AG04449 (cell line): Measurements from ENCODE around the gene PROS1.

Experiments used
- CTCF ChIA-PET: fragments of 350-600 bp; formaldehyde crosslinking; extraction: SDS; loops from one replicate; lab custom pipeline; 2021; ENCODE audit warnings: antibody characterized with exemption; lab: Yijun Ruan, JAX
- POLR2A ChIA-PET: fragments of 400-600, 350-600 bp; formaldehyde crosslinking; extraction: SDS; loops from one replicate; lab custom pipeline; 2020; ENCODE audit warnings: antibody characterized with exemption, inconsistent platforms; lab: Yijun Ruan, JAX
- DNase-seq: peaks from one replicate; pipeline ENCODE4 v3.0.0-alpha.2; 2010; ENCODE audit warnings: low read depth, low spot score
- H3K4me3 ChIP-seq: 2 replicates; pipeline ENCODE4 v1.5.1; 2011; ENCODE audit warnings: low read depth, mild to moderate bottlenecking, control low read depth, low read length
- CTCF ChIP-seq: IDR thresholded peaks from one replicate; pipeline ENCODE4 v1.5.1; 2011; ENCODE audit warnings: mild to moderate bottlenecking, moderate library complexity, low read length, control low read depth, inconsistent platforms; ENCODE audit not compliant: insufficient read depth; ENCODE audit errors: missing control alignments

Gene PROS1

DNA sequence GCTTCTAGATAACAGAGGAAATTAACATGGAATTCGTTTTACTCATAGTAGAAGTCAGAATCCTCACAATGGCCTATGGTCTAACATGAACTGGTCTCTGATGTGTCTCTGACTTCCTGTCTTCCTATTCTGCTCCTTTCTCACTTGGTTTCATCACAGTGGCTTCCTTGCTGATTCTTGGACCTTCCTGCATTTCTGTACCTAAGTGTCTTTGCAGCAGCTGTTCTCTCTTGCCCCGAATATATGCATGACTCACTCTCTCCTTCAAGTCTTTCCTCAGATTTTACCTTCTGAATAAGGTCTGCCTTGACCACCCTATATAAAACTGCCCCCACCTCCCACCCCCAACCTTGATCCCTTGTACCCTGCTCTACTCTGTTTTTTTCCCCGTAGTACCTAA, 20.4 kb upstream of the PROS1 start:
- POLR2A ChIA-PET: no interaction called here
- CTCF ChIA-PET: interaction anchor here (0.5 to 16.2 kb wide), 4 partner anchors 9 to 108 kb away, joined by 3 to 216 read pairs (median 52); no protein-coding TSS in a partner anchor
- no peak for DNase-seq
- H3K4me3 ChIP-seq: no peak overlapping the region
- no peak for TF ChIP-seq CTCF

- ChIA-PET POLR2A (no interaction called here), CTCF (interaction anchor here (11.6 kb wide), 1 partner anchor 12 kb away, joined by 100 read pairs; no protein-coding TSS in a partner anchor)
- no peak for TF ChIP-seq CTCF
- DNase-seq: no peak
- H3K4me3 ChIP-seq: no peak overlapping the region
Observed at GRCh38 chr3:93992207-93992606, 18.5 kb upstream of the PROS1 start.

DNA sequence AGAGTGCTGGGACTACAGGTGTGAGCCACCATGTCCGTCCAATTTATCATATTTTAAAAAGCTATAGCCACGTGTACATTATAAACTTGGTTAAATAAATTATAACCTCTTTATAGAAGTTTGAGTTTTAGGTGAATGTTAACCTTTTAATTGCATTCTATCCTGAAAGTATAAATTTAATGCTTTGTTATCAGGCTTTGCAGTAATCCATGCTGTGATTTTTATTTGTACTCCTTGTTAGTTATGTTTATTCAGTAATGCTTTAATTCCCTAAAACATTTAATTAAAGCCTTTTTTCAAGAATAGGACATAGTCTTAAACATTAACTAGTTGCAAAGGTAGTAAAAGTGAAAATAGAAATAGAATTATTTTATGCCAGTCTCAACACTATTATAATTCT, 17.9 kb upstream of the PROS1 start:
- no peak for TF ChIP-seq CTCF
- DNase-seq: no peak
- ChIA-PET CTCF (interaction anchor here (11.6 kb wide), 1 partner anchor 12 kb away, joined by 100 read pairs; no protein-coding TSS in a partner anchor), POLR2A (no interaction called here)
- no peak overlapping the region for H3K4me3 ChIP-seq

- no peak for DNase-seq
- ChIA-PET CTCF (interaction anchor here (1.1 to 11.6 kb wide), 4 partner anchors 9 to 113 kb away, joined by 3 to 100 read pairs (median 4); partner anchors contain the start of gene ARL13B), POLR2A (no interaction called here)
- TF ChIP-seq CTCF: no peak
- no peak overlapping the region for H3K4me3 ChIP-seq
Observed at GRCh38 chr3:93989241-93989640, 15.5 kb upstream of the PROS1 start.

GRCh38 chr3:93988764-93989163, 15.1 kb upstream of the PROS1 start:
- H3K4me3 ChIP-seq: no peak overlapping the region
- CTCF ChIA-PET: interaction anchor here (1.1 to 11.6 kb wide), 4 partner anchors 8 to 113 kb away, joined by 3 to 100 read pairs (median 4); partner anchors contain the start of gene ARL13B
- TF ChIP-seq CTCF: no peak
- no peak for DNase-seq
- POLR2A ChIA-PET: no interaction called here

DNA sequence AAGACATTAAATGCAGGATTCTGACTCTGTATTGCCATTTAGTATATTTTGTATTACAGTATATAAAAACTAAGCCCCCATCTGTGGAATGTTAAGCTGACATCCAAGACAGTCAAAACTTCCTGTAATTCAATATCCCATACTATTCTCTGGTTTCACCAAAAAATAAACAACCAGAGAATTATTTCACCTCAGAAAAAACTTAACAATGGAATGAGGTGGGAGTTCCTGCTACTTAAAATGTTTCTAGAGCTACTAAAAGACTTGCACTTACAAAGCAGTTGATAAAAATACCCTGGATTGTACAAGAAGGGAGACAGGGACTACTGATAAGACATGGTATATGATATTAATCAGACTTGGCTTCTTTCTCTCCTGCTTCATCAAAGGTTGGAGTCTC, 14.6 kb upstream of the PROS1 start:
- ChIA-PET POLR2A (no interaction called here), CTCF (interaction anchor here (1.2 to 11.6 kb wide), 2 partner anchors 16 to 83 kb away, joined by 4 to 100 read pairs; no protein-coding TSS in a partner anchor)
- no peak for DNase-seq
- TF ChIP-seq CTCF: no peak
- H3K4me3 ChIP-seq: no peak overlapping the region
